AG10803 (cell line): ENCODE results near the gene ARL10.

Source experiments
- DNase-seq: peaks from one replicate; pipeline ENCODE4 v3.0.0; 2010; ENCODE audit warnings: low read depth
- H3K4me3 ChIP-seq: 2 replicates; pipeline ENCODE4 v1.5.1; 2011; ENCODE audit warnings: mild to moderate bottlenecking, low read length, control low read depth
- CTCF ChIP-seq: conservative IDR thresholded peaks from 2 replicates; pipeline ENCODE4 v1.5.1; 2011; ENCODE audit warnings: mild to moderate bottlenecking, low read length, control low read depth, inconsistent platforms

ARL10 gene

GRCh38 chr5:176339304-176339703 lies 26.0 kb upstream of the ARL10 start:
- no peak for TF ChIP-seq CTCF
- no peak overlapping the region for H3K4me3 ChIP-seq
- DNase-seq = no peak

- H3K4me3 ChIP-seq = no peak overlapping the region
- TF ChIP-seq CTCF = no peak
- no peak for DNase-seq
Measured at GRCh38 chr5:176341325-176342157, 23.7 kb upstream of the ARL10 start.

GRCh38 chr5:176342158-176342483 lies 23.2 kb upstream of the ARL10 start:
- no peak for TF ChIP-seq CTCF
- no peak for DNase-seq
- H3K4me3 ChIP-seq = no peak overlapping the region

- no peak for DNase-seq
- no peak for TF ChIP-seq CTCF
- no peak overlapping the region for H3K4me3 ChIP-seq
Measured at GRCh38 chr5:176342766-176343458, 22.4 kb upstream of the ARL10 start.

- DNase-seq = no peak
- no peak for TF ChIP-seq CTCF
- no peak overlapping the region for H3K4me3 ChIP-seq
Measured at GRCh38 chr5:176350416-176350815, 14.9 kb upstream of the ARL10 start.

GRCh38 chr5:176352116-176352878 lies 13.0 kb upstream of the ARL10 start:
- DNase-seq = no peak
- no peak for TF ChIP-seq CTCF
- no peak overlapping the region for H3K4me3 ChIP-seq
